Endothelial cell of hepatic sinusoid (primary cell): ENCODE measurements around the gene SH3GL1.

ENCODE experiments used
- in situ Hi-C: cut with HindIII; loops from 2 replicates; pipeline ENCODE4 v1.10.0; 2017; ENCODE audit warnings: low sequenced_read_pairs

SH3GL1 gene, protein sequence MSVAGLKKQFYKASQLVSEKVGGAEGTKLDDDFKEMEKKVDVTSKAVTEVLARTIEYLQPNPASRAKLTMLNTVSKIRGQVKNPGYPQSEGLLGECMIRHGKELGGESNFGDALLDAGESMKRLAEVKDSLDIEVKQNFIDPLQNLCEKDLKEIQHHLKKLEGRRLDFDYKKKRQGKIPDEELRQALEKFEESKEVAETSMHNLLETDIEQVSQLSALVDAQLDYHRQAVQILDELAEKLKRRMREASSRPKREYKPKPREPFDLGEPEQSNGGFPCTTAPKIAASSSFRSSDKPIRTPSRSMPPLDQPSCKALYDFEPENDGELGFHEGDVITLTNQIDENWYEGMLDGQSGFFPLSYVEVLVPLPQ

DNA sequence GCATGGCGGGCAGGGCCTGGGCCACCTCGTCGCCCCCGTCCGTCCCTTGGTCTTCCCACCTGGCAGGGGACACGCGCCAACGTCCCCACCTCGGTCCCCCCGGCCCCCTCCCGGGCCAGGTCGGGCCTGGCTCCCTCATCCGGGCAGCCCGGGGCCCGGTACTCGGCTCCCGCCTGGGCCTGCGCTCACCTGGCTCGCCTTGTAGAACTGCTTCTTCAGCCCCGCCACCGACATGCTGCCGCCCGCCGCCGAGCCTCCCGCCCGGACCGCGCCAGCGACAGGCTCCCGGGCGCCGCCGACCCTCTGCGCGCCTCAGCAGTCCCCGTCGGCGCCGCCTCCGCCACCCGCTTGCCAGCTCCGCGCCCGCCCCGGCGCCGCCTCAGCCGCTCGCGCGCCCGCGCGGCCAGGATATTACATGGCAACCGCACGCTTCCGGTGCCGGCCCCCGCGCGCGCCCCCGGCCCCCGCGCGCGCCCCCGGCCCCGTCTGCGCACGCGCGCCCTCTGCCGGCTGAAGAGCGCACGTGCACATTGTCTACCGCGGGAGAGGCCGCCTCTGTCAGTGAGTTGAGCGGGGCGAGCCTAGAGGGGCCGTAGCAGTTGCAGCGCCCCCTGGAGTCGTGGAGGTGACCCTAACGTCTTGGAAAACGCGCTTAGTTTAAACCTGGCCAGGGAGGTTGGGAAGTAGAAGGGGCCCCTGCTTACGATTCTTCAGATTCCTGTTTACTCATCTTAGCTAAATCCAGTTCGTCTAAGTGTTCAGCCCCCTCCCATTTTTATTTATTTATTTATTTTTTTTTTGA is at the start of gene SH3GL1:
Gene SH3GL1 (minus strand): TSS at position 413 of the 802 bp plus-strand sequence. CDS start 179 bp downstream, at position 234.
- in situ Hi-C loops, result no loop called here

DNA sequence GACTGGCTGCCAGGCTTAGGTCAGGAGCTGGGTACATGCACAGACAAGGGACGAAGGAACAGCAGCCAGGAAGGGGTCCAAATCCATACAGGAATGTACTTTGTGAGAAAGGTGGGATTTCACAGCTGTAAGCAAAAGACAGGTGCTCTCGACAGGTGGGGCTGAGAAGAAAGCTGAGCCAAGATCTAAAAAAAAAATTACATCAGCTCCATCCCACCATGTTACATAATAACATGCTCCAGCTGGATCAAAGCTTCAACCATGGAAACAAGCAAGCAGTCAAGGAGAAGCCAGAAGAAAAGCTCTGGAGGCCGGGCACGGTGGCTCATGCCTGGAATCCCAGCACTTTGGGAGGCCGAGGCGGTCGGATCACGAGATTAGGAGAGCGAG is 49.3 kb upstream of the SH3GL1 start:
- in situ Hi-C loops, result loop anchor here (10.0 kb wide), 1 partner anchor 85 kb away; no protein-coding TSS in a partner anchor

DNA sequence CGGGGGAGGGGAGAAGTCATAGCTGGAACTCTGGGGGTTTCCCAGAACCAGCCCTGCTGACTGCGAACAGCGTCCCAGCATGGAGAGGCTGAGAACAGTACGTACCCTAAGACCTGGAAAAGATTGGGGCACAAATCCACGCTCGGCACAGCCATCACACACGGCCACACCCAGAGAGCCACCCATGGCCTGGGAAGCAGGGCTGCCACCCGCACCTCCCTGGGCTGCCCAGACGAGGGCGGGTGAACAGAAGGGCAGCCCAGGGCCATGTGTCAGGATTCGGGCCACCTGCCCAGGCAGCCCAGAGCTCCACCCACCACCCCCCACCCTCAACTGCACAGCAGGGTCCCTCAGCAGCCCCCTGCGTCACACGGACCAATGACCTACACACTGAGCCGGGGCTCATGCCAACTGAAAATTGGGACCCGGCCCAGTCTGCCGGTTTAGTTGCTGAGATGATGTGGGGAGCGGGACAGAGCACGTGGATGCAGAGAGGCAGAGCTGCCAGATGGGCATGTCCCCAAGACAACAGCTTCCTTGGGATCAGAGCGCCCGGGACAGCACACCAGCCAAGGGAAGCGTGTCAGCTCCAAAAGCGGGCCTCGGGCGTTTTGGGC is 48.8 kb upstream of the SH3GL1 start:
- in situ Hi-C loops, result loop anchor here (10.0 kb wide), 1 partner anchor 84 kb away; no protein-coding TSS in a partner anchor

DNA sequence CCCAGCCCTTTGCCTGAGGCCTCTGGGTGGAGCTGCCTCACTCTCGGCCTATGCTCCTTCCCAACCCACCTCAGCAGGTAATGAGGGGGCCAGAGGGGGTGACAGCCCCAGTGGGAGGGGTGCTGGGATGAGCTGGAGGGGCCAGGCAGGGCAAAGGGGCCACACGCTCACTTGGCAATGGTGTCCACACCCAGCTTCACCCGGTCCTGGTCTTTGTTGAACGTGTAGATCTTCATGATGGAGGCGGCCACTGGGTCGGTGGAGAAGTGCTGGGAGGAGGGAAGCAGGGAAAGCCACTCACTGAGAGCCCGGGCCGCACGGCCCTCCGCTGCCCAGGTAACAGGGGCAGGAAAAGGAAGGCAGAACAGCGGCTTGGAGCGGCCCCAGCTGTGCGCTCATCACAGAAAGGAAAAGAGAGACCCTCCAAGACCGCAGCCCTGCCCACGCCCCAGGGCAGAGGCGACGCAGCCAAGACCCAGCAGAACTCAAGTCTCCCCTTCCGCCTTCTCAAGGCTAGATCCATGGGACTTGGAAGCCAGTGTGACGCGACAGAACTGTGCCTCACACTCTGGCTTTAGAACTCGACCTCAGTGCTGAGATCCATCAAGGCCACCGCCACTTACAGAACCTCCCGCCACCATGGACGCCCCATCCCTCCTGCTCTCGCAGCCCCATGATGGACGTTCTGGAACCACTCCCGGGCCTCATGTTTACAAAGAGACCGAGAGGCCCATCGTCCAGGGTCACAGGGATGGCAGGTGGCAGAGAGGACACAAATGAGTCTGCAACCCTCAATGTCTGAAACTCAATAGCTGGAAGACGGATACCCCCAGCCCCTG is 48.0 kb upstream of the SH3GL1 start:
- in situ Hi-C loops, result loop anchor here (10.0 kb wide), 1 partner anchor 84 kb away; no protein-coding TSS in a partner anchor

DNA sequence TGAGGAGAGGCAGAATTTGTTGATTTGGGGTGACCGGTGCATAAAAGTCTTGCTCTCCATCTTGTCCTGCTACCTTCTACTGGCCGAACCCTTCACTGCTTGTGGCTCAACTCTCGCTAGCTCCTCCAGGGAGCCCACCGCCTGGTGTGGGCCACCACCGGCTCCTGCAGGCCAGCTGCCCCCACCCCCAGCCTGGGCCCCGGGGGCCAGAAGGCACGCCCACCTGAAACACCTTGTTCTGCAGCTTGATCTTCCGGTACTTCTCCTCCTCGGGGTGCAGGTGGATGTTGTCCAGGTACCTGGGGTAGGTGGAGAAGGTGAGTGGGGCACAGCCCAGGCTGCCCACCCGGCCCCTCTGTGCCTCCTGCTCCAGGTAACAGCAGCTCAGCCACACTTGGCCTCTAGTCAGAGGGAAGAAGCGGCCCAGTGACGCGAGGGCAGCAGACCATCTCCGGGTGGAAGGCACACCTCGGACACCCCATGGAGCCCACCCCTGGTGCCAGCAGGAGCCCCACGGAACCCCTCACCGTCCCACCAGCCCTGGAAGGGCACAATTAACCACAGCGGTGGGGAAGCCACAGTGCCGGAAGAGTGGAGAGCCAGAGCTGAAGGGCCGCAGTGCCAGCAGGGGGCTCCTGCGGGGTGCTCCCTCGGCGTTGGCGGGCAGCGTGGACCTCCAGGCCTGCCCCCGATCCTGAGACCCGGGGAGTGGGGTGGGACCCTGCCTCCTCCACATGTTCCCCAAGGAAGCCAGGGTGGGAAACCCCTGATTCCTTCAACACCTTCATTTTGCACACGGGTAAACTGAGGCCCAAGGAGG is 47.2 kb upstream of the SH3GL1 start:
- in situ Hi-C loops, result loop anchor here (10.0 kb wide), 1 partner anchor 83 kb away; no protein-coding TSS in a partner anchor

DNA sequence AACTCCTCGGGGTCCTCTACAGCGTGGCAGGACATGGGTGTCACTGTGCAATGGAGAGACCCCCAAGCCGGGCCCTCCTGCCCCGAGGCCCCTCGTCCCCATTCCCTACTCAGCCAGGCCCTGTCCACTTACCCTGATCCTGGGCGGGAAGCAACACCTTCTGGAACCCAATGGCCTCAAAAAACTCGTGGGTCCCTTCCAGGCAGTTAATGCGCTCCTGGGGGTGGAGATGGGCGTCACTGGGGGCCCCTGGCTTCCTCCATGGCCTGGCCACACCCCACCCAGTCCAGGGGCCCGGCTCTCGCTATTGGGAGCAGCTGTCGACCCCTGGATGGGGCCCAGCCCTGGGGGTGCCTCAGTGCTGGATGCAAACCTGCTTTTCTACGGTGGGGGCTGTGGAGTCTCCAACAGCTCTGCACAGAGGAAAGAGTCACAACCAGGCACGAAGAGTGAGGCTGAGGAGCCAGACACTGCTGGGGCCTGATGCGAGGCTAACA is 46.4 kb upstream of the SH3GL1 start:
- in situ Hi-C loops, result loop anchor here (10.0 kb wide), 1 partner anchor 82 kb away; no protein-coding TSS in a partner anchor

DNA sequence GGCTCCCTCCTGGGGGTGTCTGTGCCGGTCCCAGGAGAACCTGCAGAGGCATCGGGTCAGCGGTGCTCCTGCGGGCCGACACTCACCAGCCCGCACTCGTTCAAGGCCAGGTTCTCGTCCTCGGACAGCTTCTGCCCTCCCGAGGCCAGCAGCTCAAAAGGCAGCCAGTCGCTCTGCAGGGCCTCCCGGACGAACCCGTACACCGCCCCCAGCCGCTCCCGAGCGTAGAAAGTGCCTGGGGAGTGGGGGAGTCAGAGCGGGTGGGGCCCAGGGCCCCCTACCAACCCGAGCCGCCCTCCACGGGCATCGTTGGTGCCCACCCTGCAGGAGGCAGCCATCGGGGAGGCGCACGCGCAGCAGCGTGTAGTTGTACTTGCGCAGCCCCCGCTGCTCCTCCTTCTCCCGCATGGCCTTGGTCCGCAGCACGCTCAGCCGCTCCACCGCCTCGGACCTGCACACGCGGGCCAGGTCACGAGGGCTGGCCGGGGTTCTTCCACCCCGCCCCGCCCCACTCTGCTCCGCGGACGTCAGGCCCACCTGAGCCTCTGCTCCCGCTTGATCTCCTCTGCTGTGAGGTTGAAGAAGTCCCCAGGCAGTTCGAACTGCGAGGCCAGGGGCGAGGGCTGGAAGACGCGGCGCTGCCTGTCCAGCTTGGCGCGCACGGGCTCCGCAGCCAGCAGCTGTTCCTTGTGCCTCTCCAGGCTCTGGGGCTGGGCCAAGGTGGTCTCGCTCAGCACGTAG is 45.8 kb upstream of the SH3GL1 start:
- in situ Hi-C loops, result loop anchor here (10.0 kb wide), 1 partner anchor 81 kb away; no protein-coding TSS in a partner anchor

DNA sequence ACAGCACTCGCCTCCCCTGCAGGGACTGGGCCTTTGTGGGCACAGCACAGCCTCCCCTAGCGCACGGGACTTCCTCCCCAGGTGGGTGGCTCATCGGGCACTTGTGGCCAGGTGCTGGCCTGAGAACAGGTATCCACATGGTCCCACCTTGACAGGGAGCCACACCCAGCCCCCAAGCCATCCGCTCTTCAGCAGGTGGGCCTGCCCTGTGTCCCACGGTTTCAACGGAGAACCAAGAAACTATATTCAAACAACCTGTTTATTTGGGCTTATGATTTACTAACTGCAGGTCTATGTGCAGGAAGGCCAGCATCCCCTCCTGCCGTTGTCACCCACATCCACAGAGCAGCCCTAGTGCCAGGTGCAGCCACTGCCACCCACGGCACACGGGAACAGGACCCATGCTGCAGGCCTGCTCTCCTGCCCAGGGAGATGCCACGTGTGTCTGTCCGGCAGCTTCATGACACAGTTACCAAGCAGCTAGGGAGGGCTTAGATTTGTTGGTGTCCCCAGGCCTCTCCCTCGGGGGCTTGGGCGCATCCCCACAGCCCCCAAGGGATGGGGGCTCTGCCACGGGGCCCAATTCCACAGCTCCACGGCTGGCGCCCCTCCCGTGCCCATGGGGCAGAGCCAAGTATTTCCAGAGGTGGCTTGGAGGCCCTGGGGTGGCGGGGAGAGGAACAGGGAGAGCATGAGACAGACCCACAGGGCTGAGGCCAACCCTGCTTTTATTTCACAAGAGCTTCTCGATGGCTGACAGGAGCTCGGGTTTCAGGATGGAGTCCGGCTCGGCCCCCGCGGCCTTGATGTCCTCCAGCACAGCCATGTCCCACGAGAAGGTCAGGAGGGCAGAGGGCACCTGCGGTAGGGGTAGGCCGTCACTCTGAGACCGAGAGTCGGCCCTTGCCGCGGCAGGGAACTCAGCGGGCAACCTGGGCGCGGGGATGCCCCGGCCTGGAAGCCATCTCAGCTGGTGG is 44.7 kb upstream of the SH3GL1 start:
- in situ Hi-C loops, result loop anchor here (10.0 kb wide), 1 partner anchor 80 kb away; no protein-coding TSS in a partner anchor

DNA sequence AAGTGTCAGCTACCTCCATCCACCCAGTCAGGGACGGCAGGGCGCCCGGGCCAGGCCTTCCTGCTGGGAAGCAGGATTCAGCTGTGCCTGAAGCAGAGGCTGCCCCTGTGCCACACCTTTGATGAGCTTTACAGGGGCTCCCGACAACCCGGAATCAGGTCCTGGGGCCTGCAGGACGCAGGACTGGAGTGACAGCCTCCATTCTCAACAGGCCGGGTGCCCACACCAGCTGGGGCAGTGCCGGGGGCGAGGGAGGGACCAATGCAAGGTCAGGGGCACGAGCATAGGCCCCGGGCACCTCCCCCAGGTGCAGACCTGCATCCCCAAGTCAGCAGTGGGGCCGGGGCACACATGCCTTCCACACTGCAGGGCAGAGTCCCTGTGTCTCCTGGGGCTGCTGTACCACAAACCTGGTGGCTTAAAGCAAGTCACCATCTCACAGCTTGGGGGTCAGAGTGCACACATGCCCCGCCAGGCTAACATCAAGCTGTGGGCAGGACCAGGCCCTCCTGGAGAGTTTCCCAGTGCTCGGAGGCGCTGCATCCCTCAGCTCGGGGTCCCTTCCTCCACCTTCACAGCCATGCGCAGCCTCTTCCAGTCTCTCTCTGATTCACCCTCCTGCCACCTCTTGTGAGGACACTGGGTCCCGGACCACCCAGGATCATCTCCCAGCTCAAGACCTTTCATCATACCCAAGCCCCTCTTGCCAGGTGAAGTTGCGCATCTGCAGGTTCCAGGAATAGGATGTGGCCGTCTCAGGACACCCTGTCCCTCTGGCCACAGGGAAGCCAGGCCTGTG is 43.8 kb upstream of the SH3GL1 start:
- in situ Hi-C loops, result loop anchor here (10.0 kb wide), 1 partner anchor 79 kb away; no protein-coding TSS in a partner anchor

DNA sequence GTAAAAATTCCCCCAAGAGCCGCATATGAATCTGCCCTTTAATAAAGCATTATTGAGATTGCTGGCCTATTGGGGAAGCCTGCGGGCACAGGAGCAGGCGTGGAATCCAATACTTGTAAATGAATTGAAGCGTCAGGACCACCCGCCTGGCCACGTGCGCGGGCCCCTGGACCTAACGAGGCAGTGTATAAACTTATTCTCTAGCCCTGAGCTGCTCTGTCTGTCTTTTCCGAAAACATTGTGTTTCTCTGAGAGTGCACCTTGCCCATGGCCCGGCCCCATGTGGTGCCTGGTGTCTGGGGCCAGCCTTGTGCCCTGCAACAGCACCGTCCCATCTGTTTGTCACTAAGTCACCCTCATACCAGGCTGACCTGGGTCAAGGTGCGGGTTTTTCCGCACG is 42.8 kb upstream of the SH3GL1 start:
- in situ Hi-C loops, result loop anchor here (10.0 kb wide), 1 partner anchor 78 kb away; no protein-coding TSS in a partner anchor

DNA sequence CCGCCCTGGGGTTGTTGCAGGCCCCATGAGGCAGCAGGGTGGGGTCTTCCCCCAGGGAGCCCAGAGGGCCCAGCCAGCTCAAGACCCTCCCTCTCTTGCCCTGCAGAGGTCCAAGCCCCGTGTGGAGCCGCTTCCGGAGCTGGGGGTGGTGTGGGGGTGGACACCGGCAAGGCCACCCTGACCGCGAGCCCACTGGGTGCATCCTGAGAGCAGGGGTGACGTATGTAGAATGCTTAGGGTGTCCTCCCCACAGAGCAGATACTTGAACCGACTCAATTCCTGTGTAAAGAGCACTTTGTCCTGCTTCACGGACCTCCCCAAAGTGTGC is 42.4 kb upstream of the SH3GL1 start:
- in situ Hi-C loops, result loop anchor here (10.0 kb wide), 1 partner anchor 78 kb away; no protein-coding TSS in a partner anchor

DNA sequence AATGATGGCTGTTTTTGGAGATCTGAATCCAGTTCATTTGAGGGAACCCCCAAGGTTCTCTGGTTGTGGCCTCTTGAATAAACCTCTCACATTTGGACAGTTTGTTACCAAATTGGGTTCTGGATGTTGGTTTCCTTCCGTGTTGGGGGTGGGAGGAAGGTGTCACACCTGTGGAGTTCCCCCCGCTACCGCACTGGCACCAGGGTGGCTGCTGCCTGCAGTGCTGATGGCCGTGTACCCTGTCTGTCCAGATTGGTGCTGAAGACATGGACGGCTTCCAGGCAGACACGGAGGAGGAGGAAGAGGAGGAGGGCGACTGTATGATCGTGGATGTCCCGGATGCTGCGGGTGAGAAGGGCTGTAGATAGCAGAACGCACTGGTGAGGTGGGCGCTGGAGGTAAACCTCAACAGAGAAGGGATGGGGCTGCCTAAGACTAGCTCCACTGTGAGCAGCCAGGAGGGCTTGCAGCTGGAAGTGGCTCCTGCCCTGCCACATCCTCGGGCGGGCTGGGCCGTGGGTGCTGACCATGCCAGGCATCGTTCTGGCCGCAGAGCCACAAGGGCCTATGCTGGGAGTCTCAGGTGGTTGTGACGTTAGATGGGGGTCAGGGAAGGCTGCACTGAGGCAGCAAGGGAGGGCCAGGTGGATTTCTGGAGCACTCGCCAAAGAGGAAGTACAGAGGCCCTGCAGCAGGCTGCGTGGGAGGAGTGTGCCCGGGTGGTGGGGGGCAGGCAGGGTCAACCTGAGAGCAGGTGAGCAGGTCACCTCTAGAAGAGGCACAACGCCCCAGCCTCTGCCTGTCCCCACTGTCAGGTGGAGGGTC is 41.9 kb upstream of the SH3GL1 start:
- in situ Hi-C loops, result loop anchor here (10.0 kb wide), 1 partner anchor 77 kb away; no protein-coding TSS in a partner anchor

DNA sequence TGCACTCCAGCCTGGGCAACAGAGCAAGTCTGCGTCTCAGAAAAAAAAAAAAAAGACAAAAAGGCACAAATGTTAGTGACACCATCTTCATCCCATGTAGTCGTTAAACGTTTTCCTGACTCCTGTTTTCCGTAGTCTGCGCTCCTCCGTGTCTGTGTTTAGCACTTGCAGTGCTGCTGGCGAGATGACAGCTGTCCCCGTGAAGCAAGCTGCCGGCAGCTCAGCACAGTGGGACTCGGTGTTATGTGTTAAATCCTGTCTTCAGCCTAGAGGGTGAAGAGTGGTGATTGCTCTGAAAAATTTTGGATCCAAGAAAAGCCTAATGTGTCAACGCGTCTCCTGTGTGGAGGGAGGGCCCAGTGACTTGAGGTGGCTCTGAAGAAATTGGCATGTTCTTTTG is 38.9 kb upstream of the SH3GL1 start:
- in situ Hi-C loops, result no loop called here

DNA sequence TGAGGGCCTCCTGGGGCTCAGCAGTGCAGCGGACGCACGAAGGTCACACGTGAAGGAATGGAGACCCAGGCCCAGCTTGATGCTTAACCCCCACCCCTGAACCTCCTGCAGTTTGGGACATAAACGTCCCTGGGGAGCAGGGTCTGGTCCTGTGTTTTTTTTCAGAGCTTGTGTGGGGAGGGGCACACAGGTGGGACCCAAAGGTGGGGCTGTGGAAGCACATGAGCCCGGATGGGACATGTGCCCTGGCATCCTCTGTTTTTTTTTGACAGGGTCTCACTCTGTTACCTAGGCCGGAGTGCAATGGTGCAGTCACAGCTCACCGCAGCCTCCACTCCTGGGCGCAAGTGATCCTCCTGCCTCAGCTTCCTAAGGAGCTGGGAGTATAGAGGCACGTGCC is 36.8 kb upstream of the SH3GL1 start:
- in situ Hi-C loops, result no loop called here

DNA sequence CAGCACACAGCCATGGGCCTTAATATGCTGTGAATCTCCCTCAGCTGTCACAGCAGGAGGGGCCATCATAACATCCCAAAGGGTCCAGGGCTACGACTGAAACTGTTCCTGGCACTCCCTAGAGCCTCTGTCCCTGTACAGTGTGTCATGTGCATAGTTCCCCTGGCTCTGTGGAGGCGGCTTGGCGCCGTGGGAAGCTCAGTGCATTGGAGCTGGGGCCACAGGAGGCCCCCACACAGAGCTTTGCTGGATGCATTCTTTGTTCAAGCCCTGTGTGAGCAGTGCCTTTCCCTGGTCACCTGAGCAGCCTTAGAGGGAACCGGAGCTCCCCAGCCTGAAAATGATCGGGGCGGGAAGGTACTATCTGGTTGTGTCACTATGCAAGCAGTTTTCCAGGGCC is 35.9 kb upstream of the SH3GL1 start:
- in situ Hi-C loops, result no loop called here

DNA sequence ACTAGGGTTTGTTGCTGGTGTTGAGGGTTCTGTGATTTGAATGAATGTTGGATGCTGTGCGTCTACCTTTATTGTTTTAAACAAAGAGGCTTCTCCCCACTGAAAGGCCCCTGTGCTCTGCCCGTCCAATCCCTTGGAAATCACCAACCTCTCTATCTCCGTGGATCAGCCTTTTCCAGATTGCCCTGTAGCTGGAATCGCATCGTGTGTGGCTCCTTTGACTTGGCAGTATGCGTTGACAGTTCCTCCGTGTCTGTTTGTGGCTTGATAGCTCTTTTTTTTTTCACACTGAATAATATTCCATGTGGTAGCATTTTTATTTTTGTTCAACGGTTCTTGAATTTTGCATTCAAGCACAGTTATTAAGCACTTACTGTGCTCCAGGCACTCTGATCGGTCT is 34.0 kb upstream of the SH3GL1 start:
- in situ Hi-C loops, result no loop called here
